PFSK-1 (cell line): Measurements from ENCODE around the gene SIGLEC14.

Source experiments
- FOXP2 ChIP-seq: optimal IDR thresholded peaks from 2 replicates; pipeline ENCODE3; 2011; ENCODE audit warnings: borderline replicate concordance, control low read depth, inconsistent platforms; ENCODE audit not compliant: insufficient read depth; ENCODE audit errors: extremely low read length, extremely low read depth
- POLR2AphosphoS5 ChIP-seq: IDR thresholded peaks from 2 replicates; pipeline ENCODE4 v1.6.1; 2012; ENCODE audit warnings: low read depth, mild to moderate bottlenecking, control low read depth, low read length, moderate library complexity
- REST ChIP-seq, 2 experiments: IDR thresholded peaks; 2 replicates each; pipeline versions ENCODE4 v1.6.1 to v1.8.0; 2011 to 2012; ENCODE audit warnings: low read depth in 2 of 2, low read length in 2 of 2, control low read depth in 1 of 2, inconsistent platforms in 1 of 2, mild to moderate bottlenecking in 1 of 2, moderate library complexity in 1 of 2; ENCODE audit not compliant: insufficient read depth in 1 of 2
- SIN3A ChIP-seq: IDR thresholded peaks from 2 replicates; pipeline ENCODE4 v1.6.1; 2012; ENCODE audit warnings: mild to moderate bottlenecking, low read length, moderate library complexity, borderline replicate concordance; ENCODE audit not compliant: insufficient read depth
- TAF1 ChIP-seq: IDR thresholded peaks from 2 replicates; pipeline ENCODE4 v1.6.1; 2012; ENCODE audit warnings: low read length, control low read depth, borderline replicate concordance; ENCODE audit not compliant: insufficient read depth

The SIGLEC14 gene

GRCh38 chr19:51626675-51627074 is 19.9 kb downstream of the SIGLEC14 start:
- TF ChIP-seq FOXP2 (no peak), REST (IDR thresholded peaks at IDR 0.05; ENCODE audit: insufficient read depth in 1 of 2, low read depth in 2 of 2, low read length in 2 of 2) (no peak), SIN3A (no peak), TAF1 (no peak), POLR2AphosphoS5 (no peak)

- TF ChIP-seq TAF1 = no peak
- no peak for TF ChIP-seq SIN3A
- no peak for TF ChIP-seq FOXP2
- no peak for TF ChIP-seq REST (IDR thresholded peaks at IDR 0.05; ENCODE audit: insufficient read depth in 1 of 2, low read depth in 2 of 2, low read length in 2 of 2)
- TF ChIP-seq POLR2AphosphoS5 = no peak
Observed at GRCh38 chr19:51621178-51621577, 25.4 kb downstream of the SIGLEC14 start.

- TF ChIP-seq SIN3A (no peak), TAF1 (no peak), REST (IDR thresholded peaks at IDR 0.05; ENCODE audit: insufficient read depth in 1 of 2, low read depth in 2 of 2, low read length in 2 of 2) (no peak), POLR2AphosphoS5 (no peak), FOXP2 (no peak)
Observed at GRCh38 chr19:51615991-51616390, 30.6 kb downstream of the SIGLEC14 start.

GRCh38 chr19:51614789-51615188 is 31.8 kb downstream of the SIGLEC14 start:
- no peak for TF ChIP-seq FOXP2
- TF ChIP-seq SIN3A = no peak
- no peak for TF ChIP-seq POLR2AphosphoS5
- no peak for TF ChIP-seq TAF1
- TF ChIP-seq REST (IDR thresholded peaks at IDR 0.05; ENCODE audit: insufficient read depth in 1 of 2, low read depth in 2 of 2, low read length in 2 of 2) = no peak

GRCh38 chr19:51610576-51610975 is 36.0 kb downstream of the SIGLEC14 start:
- TF ChIP-seq SIN3A (no peak), REST (IDR thresholded peaks at IDR 0.05; ENCODE audit: insufficient read depth in 1 of 2, low read depth in 2 of 2, low read length in 2 of 2) (no peak), POLR2AphosphoS5 (no peak), TAF1 (no peak), FOXP2 (no peak)
